Fibroblast of peridontal ligament (primary cell): Measurements from ENCODE around the gene PLEK.
A peak's percentile ranks its signal among the peaks of the same experiment; 100 is the strongest.
"Not testable (repeated sequence)": the region's sequence is repeated elsewhere in the genome, so short reads cannot be mapped to it uniquely, and the experiment has no call there.

ENCODE experiments used
- DNase-seq: peaks from one replicate; pipeline ENCODE4 v3.0.0-alpha.2; 2010; ENCODE audit errors: extremely low read depth

The PLEK gene

GRCh38 chr2:68352651-68353391, 12.3 kb upstream of the PLEK start:
- no peak for DNase-seq

- no peak for DNase-seq
Observed at GRCh38 chr2:68356599-68357239, 8.4 kb upstream of the PLEK start.

GRCh38 chr2:68357605-68358337, 7.3 kb upstream of the PLEK start:
- DNase-seq = peak; percentile 57

GRCh38 chr2:68359889-68360288, 5.2 kb upstream of the PLEK start:
- no peak for DNase-seq

- peak; percentile 44 for DNase-seq
Observed at GRCh38 chr2:68362069-68362468, 3.0 kb upstream of the PLEK start.

GRCh38 chr2:68362749-68363148, 2.3 kb upstream of the PLEK start:
- DNase-seq = no peak

GRCh38 chr2:68363721-68364120, 1.4 kb upstream of the PLEK start:
- no peak for DNase-seq

GRCh38 chr2:68366083-68366560, 1.0 kb downstream of the PLEK start:
- no peak for DNase-seq

GRCh38 chr2:68367953-68368653, 3.0 kb downstream of the PLEK start:
- no peak for DNase-seq

- peak; percentile 89 for DNase-seq
Observed at GRCh38 chr2:68368654-68369336, 3.7 kb downstream of the PLEK start.

- no peak for DNase-seq
Observed at GRCh38 chr2:68369337-68369734, 4.3 kb downstream of the PLEK start.

GRCh38 chr2:68371138-68371537, 6.1 kb downstream of the PLEK start:
- DNase-seq = no peak

GRCh38 chr2:68371581-68371980, 6.5 kb downstream of the PLEK start:
- peak; percentile 9 for DNase-seq

- DNase-seq = no peak
Observed at GRCh38 chr2:68372485-68372884, 7.4 kb downstream of the PLEK start.

- DNase-seq = no peak
Observed at GRCh38 chr2:68374184-68374583, 9.1 kb downstream of the PLEK start.

- no peak for DNase-seq
Observed at GRCh38 chr2:68375582-68375981, 10.5 kb downstream of the PLEK start.

GRCh38 chr2:68377137-68377780, 12.2 kb downstream of the PLEK start:
- DNase-seq = no peak

GRCh38 chr2:68378779-68379178, 13.7 kb downstream of the PLEK start:
- DNase-seq = not testable (repeated sequence)

- DNase-seq = peak; percentile 33
Observed at GRCh38 chr2:68379184-68379708, 14.2 kb downstream of the PLEK start.

GRCh38 chr2:68383778-68384177, 18.7 kb downstream of the PLEK start:
- no peak for DNase-seq
